A549 treated with GW870086 at 1 μM for 4 hours (cell line): ENCODE measurements around the gene SLC35F6. TPM values are rescaled to one million over a fixed set of nuclear protein-coding genes. Genes with fewer than 3 reads are reported as not detected.

Experiments used
- total RNA-seq: library from RNA; stranded (reverse); fragments of 200-300 nt; extraction: Qiagen RNA extraction; gene quantifications from 5 replicates; pipeline ENCODE4 v1.2.3, GENCODE V29; 2022; ENCODE audit warnings: low read depth

Gene SLC35F6, protein sequence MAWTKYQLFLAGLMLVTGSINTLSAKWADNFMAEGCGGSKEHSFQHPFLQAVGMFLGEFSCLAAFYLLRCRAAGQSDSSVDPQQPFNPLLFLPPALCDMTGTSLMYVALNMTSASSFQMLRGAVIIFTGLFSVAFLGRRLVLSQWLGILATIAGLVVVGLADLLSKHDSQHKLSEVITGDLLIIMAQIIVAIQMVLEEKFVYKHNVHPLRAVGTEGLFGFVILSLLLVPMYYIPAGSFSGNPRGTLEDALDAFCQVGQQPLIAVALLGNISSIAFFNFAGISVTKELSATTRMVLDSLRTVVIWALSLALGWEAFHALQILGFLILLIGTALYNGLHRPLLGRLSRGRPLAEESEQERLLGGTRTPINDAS
- 33.9 to 40.9 TPM (median 38.7 TPM) in 5 replicates for total RNA-seq

DNA sequence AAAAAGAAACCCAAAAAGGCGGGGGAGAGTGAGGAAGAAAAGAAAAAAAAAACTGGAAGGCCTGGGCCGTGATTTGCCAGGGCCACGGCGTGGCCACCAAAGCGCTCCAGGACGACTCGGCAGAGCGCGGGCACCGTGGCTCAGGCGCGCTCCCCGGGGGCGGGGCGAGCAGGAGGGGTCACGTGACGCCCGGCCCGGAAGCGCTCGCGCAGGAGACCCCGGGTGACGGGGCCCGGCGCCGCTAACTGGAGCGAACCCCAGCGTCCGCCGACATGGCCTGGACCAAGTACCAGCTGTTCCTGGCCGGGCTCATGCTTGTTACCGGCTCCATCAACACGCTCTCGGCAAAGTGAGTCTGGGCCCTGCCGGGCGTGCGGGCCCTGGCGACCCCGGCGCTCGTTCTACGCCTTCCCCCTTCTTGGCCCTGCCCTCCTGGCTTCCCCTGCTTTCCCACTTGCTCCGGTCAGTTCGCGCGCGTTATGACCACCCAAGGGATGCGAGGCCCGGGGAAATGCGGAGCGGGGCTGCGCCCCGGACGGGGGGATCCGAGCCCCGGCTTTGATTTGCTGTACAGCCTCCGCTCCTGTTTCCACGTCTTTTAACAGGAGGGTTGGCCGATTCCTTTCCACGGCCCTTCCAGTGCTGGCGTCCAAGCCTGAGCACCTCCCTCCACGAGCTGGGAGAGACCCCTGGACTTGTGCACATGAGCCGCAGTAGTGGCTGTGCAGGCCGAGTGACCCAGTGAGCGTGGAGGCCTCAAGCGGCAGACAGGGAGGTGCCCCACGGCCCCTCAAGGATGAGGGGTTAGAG, at the start of gene SLC35F6:
Gene SLC35F6 (plus strand): TSS at position 207 of the 810 bp plus-strand sequence. CDS start 66 bp downstream, at position 273.

DNA sequence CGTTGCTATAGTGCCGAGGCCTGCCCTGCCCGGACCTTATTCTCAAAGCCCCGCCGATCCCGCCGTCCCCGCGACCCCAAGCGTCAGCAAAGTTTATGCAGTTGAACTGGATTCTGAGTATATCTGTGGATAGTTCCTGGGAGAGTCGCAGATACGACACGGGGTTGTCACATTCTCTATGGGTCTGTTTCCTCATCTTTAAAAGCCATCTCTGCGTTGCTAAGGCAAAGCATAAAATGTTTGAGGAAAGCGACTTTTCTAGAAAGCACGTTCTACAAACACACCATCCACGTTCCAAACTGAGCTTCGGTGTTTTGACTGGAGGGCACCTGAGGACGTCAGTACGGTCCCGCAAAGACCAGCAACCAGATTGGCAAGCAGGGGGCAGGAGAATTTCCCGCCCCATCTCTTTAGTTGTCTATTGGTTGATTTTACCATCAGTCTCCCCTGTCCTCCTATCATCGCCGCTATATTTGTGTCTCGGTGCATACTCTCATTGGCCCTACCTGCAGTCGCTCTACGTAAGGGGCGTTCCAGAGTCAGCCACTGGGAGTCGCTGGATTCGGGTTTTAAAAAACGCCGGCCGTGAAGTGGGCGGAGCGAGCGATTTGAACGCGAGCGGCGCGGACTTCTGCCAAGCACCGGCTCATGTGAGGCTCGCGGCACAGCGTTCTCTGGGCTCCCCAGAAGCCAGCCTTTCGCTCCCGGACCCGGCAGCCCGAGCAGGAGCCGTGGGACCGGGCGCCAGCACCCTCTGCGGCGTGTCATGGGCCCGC, 21.5 kb downstream of the SLC35F6 start, which contains the start of gene CENPA:
Gene CENPA (plus strand): TSS at position 626 of the 776 bp plus-strand sequence. CDS start 141 bp downstream, at position 767.

Other genes starting within 250 kb of the SLC35F6 start
- 0.40 to 0.50 TPM in 2 of 5 replicates, not detected in the others for gene CIB4, start 122.9 kb upstream of the SLC35F6 start, total RNA-seq
- gene KCNK3, start 71.6 kb upstream of the SLC35F6 start, total RNA-seq, result 0.46 to 1.2 TPM (median 0.68 TPM) in 5 replicates
- gene CENPA, start 21.8 kb downstream of the SLC35F6 start, total RNA-seq, result 39.4 to 55.7 TPM (median 51.1 TPM) in 5 replicates
- 2.9 to 5.5 TPM (median 4.7 TPM) in 5 replicates for gene DPYSL5, start 83.8 kb downstream of the SLC35F6 start, total RNA-seq
- gene MAPRE3, start 206.4 kb downstream of the SLC35F6 start, total RNA-seq, result 9.9 to 14.1 TPM (median 11.9 TPM) in 5 replicates